DND-41 (cell line): ENCODE results near the gene IGSF10.
A peak's percentile ranks its signal among the peaks of the same experiment; 100 is the strongest.

Experiments used
- ATAC-seq: fragments of 200-7000 bp; cut with Tn5 transposase; 3 replicates; pipeline ENCODE4 v1.9.1; 2021; ENCODE audit warnings: low read depth; ENCODE audit not compliant: insufficient read depth
- DNase-seq: peaks from one replicate; pipeline ENCODE4 v3.0.0-alpha.2; 2020
- H2AFZ ChIP-seq: 2 replicates; pipeline ENCODE4 v1.6.0; 2012; ENCODE audit warnings: low read depth, low read length
- H3K27ac ChIP-seq: 2 replicates; pipeline ENCODE4 v1.5.1; 2012; ENCODE audit warnings: low read length, inconsistent platforms
- H3K27me3 ChIP-seq: fragments of 200-600 bp; sonication (generic); 2 replicates; pipeline ENCODE4 v1.6.0; 2012; ENCODE audit warnings: low read length, mild to moderate bottlenecking, inconsistent platforms; ENCODE audit not compliant: insufficient read depth, poor library complexity
- H3K36me3 ChIP-seq: 2 replicates; pipeline ENCODE4 v1.5.1; 2012; ENCODE audit warnings: low read length, inconsistent platforms; ENCODE audit not compliant: insufficient read depth
- H3K4me1 ChIP-seq: 2 replicates; pipeline ENCODE4 v1.5.1; 2012; ENCODE audit warnings: mild to moderate bottlenecking, low read length; ENCODE audit not compliant: insufficient read depth
- H3K4me2 ChIP-seq: 2 replicates; pipeline ENCODE4 v1.6.0; 2012; ENCODE audit warnings: mild to moderate bottlenecking, moderate library complexity, low read length, inconsistent platforms; ENCODE audit not compliant: insufficient read depth
- H3K4me3 ChIP-seq, 2 experiments: fragments of 200-600 bp in 1 of 2; shearing (Covaris generic) in 1 of 2; 2 replicates each; pipeline ENCODE4 v1.5.1; 2012 to 2016; ENCODE audit warnings: inconsistent platforms in 2 of 2, low read length in 2 of 2, mild to moderate bottlenecking in 2 of 2, low read depth in 1 of 2, moderate library complexity in 1 of 2
- H3K79me2 ChIP-seq: 2 replicates; pipeline ENCODE4 v1.6.0; 2012; ENCODE audit warnings: low read length, inconsistent platforms; ENCODE audit not compliant: insufficient read depth
- H3K9ac ChIP-seq: 2 replicates; pipeline ENCODE4 v1.6.0; 2012; ENCODE audit warnings: low read depth, mild to moderate bottlenecking, inconsistent platforms, low read length, moderate library complexity
- H3K9me3 ChIP-seq: 2 replicates; pipeline ENCODE4 v1.5.1; 2012; ENCODE audit warnings: low read length, moderate library complexity, mild to moderate bottlenecking, inconsistent platforms; ENCODE audit not compliant: insufficient read depth, severe bottlenecking
- H4K20me1 ChIP-seq: 2 replicates; pipeline ENCODE4 v1.6.0; 2012; ENCODE audit warnings: low read length; ENCODE audit not compliant: insufficient read depth
- CTCF ChIP-seq: IDR thresholded peaks from 2 replicates; pipeline ENCODE4 v1.5.1; 2012; ENCODE audit warnings: borderline replicate concordance, low read length, moderate library complexity, mild to moderate bottlenecking; ENCODE audit not compliant: poor library complexity, severe bottlenecking; ENCODE audit errors: extremely low read depth
- EZH2 ChIP-seq: IDR thresholded peaks from 3 replicates; pipeline ENCODE4 v1.6.1; 2012; ENCODE audit warnings: borderline replicate concordance, low read depth, mild to moderate bottlenecking, moderate library complexity, low read length, inconsistent platforms; ENCODE audit not compliant: severe bottlenecking

IGSF10 gene

GRCh38 chr3:151440940-151441339, 19.9 kb downstream of the IGSF10 start:
- Histone ChIP-seq H4K20me1 (no peaks in the 10 kb centered on the region), H3K27ac (no peak overlapping the region), H3K4me2 (no peak overlapping the region), H3K4me3 (no peak overlapping the region), H2AFZ (no peak overlapping the region), H3K36me3 (no peaks in the 10 kb centered on the region), H3K9me3 (no peaks in the 10 kb centered on the region), H3K79me2 (no peaks in the 10 kb centered on the region), H3K9ac (no peak overlapping the region), H3K27me3 (no peaks in the 10 kb centered on the region), H3K4me1 (no peaks in the 10 kb centered on the region)
- no peak for DNase-seq
- no peak for TF ChIP-seq EZH2
- no peak for TF ChIP-seq CTCF
- ATAC-seq: no peak

GRCh38 chr3:151439652-151440125, 21.2 kb downstream of the IGSF10 start:
- Histone ChIP-seq H3K9me3 (no peaks in the 10 kb centered on the region), H3K27ac (peak overlapping the region; percentile 11; the same call in 1 of the 2 replicates), H3K9ac (no peak overlapping the region), H3K27me3 (no peaks in the 10 kb centered on the region), H2AFZ (no peak overlapping the region), H4K20me1 (no peaks in the 10 kb centered on the region), H3K36me3 (no peaks in the 10 kb centered on the region), H3K4me3 (no peak overlapping the region), H3K4me2 (no peak overlapping the region), H3K79me2 (no peaks in the 10 kb centered on the region), H3K4me1 (no peaks in the 10 kb centered on the region)
- DNase-seq (peak; percentile 20), ATAC-seq (peak; percentile 90)
- TF ChIP-seq EZH2: no peak
- peak; percentile 87 for TF ChIP-seq CTCF

GRCh38 chr3:151437906-151438305, 23.0 kb downstream of the IGSF10 start:
- Histone ChIP-seq H3K79me2 (no peaks in the 10 kb centered on the region), H3K27ac (no peak overlapping the region), H3K9ac (no peak overlapping the region), H3K9me3 (no peaks in the 10 kb centered on the region), H3K27me3 (no peaks in the 10 kb centered on the region), H3K4me1 (no peaks in the 10 kb centered on the region), H3K36me3 (no peaks in the 10 kb centered on the region), H2AFZ (no peak overlapping the region), H3K4me3 (no peak overlapping the region), H3K4me2 (no peak overlapping the region), H4K20me1 (no peaks in the 10 kb centered on the region)
- no peak for TF ChIP-seq CTCF
- ATAC-seq: no peak
- no peak for DNase-seq
